ENCODE results near the gene YEATS4. TPM values are rescaled to one million over a fixed set of nuclear protein-coding genes. Genes with fewer than 3 reads are reported as not detected.

YEATS4 gene
- total RNA-seq, 2 donors from 2014 or later = 34.2 to 57.3 TPM

DNA sequence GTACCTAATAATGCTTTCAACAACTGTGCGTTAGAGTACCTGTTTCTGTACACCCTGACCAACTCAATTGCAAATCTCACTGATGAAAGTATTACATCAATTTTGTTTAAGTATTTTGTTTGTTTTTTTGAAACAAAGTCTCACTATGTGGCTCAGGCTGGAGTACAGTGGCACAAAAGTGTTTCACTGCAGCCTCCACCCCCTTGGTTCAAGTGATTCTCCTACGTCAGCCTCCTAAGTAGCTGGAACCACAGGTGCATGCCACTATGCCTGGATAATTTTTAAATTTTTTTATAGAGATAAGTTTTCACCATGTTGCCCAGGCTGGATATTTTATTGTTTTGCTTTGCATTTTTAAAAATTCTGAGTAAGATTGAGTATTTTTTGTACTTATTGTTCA lies 46.7 kb downstream of the YEATS4 start:
- ATAC-seq (no peak), DNase-seq (ENCODE audit: low spot score in 2 of 2) (no peak)
- Mint-ChIP-seq H3K9me3 (no peaks in the 10 kb centered on the region), H3K36me3 (no peaks in the 10 kb centered on the region), H3K27ac (no peak overlapping the region)

DNA sequence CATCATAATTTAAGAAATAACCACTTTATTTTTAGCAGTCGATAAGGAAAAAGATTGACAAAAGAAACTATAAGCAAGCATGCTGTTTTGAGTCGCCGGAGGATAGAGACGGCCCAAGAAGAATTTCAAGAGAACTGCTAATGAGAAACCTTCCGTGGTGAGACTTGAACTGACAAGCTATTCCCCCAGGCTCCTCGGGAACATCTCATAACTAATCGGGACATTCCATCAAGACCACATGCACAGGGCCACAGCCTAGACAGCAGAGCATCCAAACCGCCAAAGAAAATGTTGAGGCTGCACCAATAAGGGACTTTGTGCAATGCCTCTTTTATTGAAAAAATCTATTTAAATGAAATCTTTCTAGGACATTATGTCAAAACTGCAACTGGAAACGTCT lies 51.0 kb downstream of the YEATS4 start:
- H3K27ac Mint-ChIP-seq = no peak overlapping the region
- DNase-seq (ENCODE audit: low spot score in 2 of 2) (no peak), ATAC-seq (no peak)
- no peaks in the 10 kb centered on the region for H3K9me3 Mint-ChIP-seq
- H3K36me3 Mint-ChIP-seq = no peaks in the 10 kb centered on the region

DNA sequence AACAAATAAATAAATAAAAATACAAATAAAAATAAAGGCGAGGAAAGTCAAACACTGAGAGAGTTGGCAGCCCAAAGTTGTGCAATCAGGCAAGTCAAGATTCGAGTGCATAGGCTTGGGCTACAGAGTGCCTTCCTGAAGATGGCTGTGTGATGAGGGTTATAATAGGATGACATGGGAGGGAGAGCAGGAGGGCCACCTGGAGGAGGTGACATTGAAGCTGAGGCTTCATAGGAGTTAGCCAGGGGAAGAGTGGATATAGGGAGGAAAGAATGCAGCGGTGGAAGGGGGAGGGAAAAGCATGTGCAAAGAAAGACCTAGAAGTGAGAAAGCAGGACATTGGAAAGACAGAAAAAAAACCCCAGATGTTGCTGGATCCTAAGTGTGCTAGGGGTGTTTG lies 53.1 kb downstream of the YEATS4 start:
- no peaks in the 10 kb centered on the region for H3K36me3 Mint-ChIP-seq
- no peaks in the 10 kb centered on the region for H3K9me3 Mint-ChIP-seq
- H3K27ac Mint-ChIP-seq = no peak overlapping the region
- ATAC-seq (no peak), DNase-seq (ENCODE audit: low spot score in 2 of 2) (no peak)

DNA sequence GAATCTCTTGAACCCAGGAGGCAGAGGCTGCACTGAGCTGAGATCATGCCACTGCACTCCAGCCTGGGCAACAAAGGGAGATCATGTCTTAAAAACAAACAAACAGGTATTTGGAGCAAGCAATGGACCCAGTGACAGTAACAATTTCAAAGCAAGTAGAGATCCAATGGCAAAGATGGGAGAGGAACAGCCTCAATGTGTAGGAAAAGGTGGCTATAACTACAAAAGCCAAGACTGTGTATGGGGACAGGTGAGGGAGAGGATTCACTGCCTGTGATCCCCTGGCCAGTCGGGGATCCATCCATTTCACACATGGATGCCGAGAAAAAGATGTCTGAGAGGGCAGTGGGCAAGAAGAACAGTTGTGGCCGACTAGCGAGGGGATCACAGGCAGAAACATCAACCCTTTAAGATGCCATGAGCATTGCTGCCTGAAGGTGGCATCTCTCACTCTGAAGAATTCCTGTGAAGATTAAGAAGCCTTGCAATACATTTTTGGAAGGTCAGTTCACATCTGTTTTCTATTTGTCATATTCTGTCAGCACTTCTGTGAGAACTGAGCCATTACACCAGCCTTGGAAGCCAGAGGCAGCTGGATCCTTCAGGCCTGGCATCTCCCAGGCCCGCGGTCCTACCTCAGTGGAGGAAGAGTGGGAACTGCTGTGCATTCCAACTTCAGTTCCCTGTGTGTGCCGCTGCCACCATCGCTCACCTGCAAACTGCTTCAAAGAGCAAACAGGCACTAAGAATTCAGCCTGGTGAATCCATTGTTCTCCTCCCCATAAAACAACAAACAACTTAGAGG lies 56.1 kb downstream of the YEATS4 start:
- DNase-seq (ENCODE audit: low spot score in 2 of 2) (no peak), ATAC-seq (no peak)
- Mint-ChIP-seq H3K36me3 (no peaks in the 10 kb centered on the region), H3K9me3 (no peaks in the 10 kb centered on the region), H3K27ac (peak overlapping the region in 1 of 2 donors; percentile 40)

DNA sequence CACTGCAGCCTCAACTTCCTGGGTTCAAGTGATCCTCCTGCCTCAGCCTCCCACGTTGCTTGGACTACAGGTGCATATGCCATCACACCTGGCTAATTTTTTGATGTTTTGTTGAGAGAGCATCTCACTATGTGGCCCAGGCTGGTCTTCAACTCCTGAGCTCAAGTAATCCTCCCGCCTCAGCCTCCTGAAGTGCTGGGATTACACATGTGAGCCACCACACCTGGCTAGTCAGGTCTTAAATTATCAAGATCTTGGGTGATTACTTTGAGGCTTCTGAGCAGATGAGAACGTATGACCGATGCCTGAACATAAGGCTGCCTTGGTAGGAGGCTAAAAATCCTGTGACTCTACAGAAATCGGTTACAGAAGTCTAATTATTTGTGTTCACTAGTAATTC lies 57.7 kb downstream of the YEATS4 start:
- ATAC-seq = no peak
- Mint-ChIP-seq H3K36me3 (no peaks in the 10 kb centered on the region), H3K27ac (no peak overlapping the region), H3K9me3 (no peaks in the 10 kb centered on the region)
- DNase-seq (ENCODE audit: low spot score in 2 of 2) = no peak

DNA sequence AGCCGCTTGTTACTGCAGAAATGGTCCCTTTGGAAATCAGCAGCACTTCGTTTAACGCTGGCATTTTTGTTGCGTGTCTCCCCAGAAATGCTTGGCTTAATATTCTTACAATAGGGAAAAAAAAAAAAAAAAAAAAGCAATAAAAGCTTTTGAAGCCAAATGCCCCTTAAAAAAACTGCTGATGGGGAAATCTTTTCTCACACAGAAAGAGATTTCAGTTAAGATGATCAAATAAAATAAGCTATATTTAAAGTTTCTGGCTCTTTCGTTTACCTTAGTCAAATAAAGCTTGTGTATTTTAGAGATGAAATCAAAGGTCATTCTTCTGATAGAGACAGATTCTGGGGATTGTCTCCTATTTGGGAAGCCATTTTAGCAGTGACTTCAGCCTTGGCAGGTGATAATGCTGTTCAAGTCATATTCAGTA lies 58.2 kb downstream of the YEATS4 start:
- Mint-ChIP-seq H3K36me3 (no peaks in the 10 kb centered on the region), H3K9me3 (no peaks in the 10 kb centered on the region), H3K27ac (no peak overlapping the region)
- DNase-seq (ENCODE audit: low spot score in 2 of 2) (no peak), ATAC-seq (no peak)

DNA sequence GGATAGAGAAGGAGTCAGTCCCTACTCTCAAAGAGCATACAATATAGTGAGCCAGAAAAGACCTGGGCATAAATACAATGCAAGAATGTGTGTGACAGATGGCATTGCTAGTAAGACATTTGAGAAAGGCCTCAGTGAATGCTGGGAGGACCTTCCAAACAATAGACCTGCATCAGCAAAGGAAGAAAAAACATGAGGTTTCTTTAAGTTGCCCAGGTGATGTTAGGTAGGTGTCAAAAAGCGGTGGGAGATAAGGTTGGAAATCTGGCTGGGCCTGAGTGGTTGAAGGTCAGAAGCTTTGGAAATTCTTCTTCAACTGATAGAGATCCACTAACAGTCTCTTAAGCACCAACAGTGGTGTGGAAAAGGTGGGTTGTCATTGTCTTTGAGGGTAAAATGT lies 60.2 kb downstream of the YEATS4 start:
- no peak overlapping the region for H3K27ac Mint-ChIP-seq
- no peaks in the 10 kb centered on the region for H3K9me3 Mint-ChIP-seq
- DNase-seq (ENCODE audit: low spot score in 2 of 2) (no peak), ATAC-seq (no peak)
- no peaks in the 10 kb centered on the region for H3K36me3 Mint-ChIP-seq

DNA sequence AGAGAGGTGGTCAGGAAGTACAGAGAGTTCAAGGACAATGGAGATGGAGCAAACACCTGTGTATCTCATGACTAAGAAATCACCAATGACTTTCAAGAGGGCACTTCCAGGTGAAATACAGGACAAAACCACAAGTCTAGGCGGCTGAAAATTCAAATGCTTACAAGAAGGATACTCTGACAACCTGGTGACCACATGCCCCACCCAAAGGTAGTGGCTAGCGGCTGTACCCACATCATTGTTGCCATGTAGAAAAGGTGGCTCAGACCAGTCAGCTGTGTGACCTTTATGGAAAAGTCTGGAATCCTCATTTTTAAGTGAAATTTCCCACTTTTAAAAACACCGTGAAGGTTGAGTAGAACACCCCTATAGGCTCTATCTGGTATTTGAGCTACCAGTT lies 62.0 kb downstream of the YEATS4 start:
- Mint-ChIP-seq H3K9me3 (no peaks in the 10 kb centered on the region), H3K27ac (no peak overlapping the region), H3K36me3 (no peaks in the 10 kb centered on the region)
- ATAC-seq (no peak), DNase-seq (ENCODE audit: low spot score in 2 of 2) (no peak)

DNA sequence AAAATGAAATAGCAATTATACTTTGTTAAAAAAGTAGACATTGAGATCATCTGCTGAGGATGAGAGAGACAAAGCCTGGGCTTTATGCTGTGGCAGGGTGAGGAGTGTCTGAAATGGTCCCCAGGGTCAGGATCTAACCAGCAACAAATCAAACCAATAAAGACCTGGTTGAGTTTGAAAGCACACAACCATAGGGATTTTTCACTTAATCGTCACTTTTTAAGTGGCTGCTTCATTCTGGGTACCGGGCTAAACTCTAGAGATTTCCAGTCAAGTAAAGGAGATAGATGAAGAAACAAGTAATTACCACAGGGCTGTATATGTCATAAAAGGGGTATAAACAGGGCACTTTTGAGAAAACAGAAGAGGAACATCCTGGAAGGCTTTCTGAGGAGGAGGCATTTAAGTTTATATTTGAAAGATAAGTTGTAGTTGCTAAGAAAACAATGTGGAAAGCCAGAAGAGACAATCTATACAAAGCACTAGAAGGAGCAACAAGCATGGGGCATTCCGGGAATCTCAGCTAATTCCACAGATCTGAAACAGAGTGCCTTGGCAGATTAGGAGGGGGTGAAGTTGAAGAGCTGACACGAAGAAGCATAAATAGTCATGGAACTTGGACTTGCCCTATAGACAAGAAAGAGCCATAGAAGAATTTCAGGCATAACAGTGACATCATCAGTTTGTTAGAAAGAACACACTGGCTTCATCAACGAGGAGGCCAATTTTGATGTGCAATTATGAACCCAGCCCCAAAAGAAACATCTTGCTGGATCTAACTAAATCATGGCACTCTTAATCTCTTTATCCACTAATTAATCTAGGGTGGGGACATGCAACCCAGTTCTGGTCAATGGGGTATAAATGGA lies 63.7 kb downstream of the YEATS4 start:
- no peaks in the 10 kb centered on the region for H3K36me3 Mint-ChIP-seq
- ATAC-seq = no peak
- no peaks in the 10 kb centered on the region for H3K9me3 Mint-ChIP-seq
- no peak for DNase-seq (ENCODE audit: low spot score in 2 of 2)
- no peak overlapping the region for H3K27ac Mint-ChIP-seq

DNA sequence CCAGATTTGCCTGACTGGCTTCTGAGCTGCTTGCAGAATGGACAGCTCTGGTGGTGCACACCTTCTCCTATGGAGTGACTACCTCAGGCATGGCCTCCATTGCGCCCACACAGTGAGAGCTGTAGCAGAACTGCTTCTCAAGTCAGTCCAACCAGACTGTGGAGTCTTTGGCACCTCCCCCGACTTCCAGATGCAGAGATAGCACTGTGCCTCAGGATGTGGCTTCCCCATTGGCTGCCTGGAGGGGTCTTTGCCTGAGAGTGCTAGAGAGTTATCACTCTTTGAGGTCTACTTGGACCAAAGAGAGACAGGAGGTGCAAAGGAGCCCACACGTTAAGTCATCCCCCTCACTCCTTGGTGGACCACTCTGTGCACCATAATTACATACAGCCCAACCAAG lies 65.9 kb downstream of the YEATS4 start:
- DNase-seq (ENCODE audit: low spot score in 2 of 2) = no peak
- H3K27ac Mint-ChIP-seq = no peak overlapping the region
- H3K36me3 Mint-ChIP-seq = no peaks in the 10 kb centered on the region
- no peak for ATAC-seq
- no peaks in the 10 kb centered on the region for H3K9me3 Mint-ChIP-seq

DNA sequence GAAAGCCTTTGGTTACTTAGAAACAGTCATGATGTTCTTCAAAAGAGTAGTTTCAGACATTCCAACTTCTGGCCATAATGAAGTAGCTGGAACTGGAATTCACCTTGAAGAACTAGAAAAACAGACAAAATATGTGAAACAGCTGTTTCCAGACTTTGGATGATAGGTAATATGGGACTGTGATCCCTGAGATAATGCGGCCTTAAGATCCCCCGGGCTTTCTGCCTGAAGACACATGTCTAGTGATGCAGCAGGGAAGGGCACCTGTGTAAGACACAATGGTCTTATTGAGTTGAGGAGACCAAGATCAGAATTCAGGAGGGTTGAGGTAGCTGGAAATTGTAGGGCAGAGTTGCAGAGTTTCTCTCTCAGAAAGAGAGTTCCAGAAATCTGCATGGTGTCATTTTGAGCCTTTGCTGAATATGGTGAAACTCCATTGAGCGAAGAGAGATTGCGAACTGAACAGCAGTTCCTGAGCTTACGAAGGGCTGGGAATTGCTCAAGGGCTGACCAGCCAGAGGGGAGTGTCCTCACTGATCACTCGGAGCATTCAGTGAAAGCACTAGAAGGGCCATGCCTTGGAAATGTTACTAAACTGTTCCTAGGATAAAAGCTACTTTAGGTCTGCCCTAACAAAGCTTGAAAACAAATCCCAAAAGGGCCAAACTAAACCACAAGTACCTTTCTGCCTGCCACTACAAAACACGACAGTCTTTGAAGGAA lies 69.0 kb downstream of the YEATS4 start:
- DNase-seq (ENCODE audit: low spot score in 2 of 2) (no peak), ATAC-seq (no peak)
- peak overlapping the region in 1 of 2 donors; percentile 46 for H3K27ac Mint-ChIP-seq
- no peaks in the 10 kb centered on the region for H3K9me3 Mint-ChIP-seq
- H3K36me3 Mint-ChIP-seq = no peaks in the 10 kb centered on the region

DNA sequence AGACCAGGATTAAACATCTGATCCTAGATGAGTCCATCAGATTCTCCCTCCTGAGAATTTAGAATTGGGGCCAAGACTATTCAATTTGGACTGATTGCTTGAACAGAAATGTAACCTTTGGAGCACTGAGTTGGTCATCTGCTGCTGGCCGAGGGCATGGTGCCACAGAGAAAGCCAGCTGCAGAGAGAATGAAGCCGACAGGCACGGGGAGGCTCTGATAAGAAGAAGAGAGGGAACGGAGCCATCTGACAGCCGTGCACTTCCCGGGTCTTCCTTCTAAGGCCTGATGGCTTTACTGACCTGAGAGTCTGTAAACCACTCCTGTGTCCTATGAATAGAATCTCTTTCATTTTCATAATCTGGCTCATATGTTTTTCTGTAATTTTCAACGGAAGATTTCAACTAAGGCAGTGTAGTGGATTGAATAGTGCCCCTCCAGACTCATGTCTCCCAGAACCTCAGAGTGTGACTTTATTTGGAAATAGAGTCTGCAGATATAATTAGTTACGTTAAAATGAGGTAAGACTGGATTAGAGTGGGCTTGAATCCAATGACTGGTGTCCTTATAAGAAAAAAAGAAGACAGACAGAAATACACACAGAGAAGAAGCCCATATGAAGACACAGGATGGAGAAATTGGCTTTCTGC lies 71.5 kb downstream of the YEATS4 start:
- Mint-ChIP-seq H3K36me3 (no peaks in the 10 kb centered on the region), H3K9me3 (no peaks in the 10 kb centered on the region), H3K27ac (peak overlapping the region in 1 of 2 donors; percentile 66)
- DNase-seq (ENCODE audit: low spot score in 2 of 2) (no peak), ATAC-seq (no peak)

DNA sequence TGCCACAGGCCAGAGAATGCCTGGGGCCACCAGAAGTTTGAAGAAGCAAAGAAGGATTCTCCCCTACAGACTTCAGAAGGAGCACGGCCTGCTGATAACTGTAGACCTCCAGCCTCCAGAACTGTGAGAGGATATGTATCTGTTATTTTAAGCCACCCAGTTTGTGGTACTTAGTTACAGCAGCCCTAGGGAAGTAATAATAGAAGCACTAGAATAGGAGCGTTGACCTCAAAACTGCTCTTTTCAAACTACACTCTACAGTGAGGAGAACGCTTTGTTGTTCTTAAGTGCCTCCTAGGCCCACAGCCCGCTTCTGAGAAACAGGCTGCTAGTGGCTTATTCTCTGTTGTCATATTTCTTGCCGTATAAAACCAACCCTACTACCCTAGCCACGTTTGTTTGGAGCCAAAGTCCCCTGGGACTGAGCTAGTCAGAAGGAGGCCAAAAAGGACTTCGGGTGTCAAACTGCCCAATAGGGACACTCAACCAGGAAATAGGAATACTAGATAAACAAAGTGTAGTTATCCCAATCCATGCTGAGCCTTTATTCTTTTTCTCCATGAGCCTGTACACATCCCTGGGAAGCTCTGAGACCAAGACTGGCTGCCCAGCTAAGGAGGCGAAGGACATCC lies 72.2 kb downstream of the YEATS4 start:
- no peak overlapping the region for H3K27ac Mint-ChIP-seq
- H3K9me3 Mint-ChIP-seq = no peaks in the 10 kb centered on the region
- ATAC-seq = no peak

DNA sequence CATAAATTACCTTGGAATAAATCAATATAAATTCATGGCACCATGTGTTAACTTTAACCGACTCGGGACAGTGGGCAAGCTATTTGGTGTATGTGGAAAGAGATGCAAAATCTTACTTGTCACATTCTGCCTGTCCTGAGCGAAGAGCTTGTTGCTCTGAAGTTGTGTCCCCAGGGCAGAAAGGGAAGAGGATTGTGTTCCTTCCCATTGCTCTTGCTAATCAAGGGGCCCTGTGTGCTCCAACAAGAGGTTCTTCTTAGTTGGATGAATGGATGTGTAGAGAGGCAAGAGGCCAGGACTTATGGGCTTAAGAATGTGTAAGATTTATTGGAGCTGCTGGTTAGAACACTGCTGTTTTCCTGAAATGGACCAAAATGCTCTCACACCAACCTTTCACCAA lies 74.1 kb downstream of the YEATS4 start:
- Mint-ChIP-seq H3K9me3 (no peaks in the 10 kb centered on the region), H3K36me3 (no peaks in the 10 kb centered on the region), H3K27ac (no peak overlapping the region)
- no peak for DNase-seq (ENCODE audit: low spot score in 2 of 2)
- no peak for ATAC-seq

More for the DNA sequence above, 72.2 kb downstream of the YEATS4 start:
- no peaks in the 10 kb centered on the region for H3K36me3 Mint-ChIP-seq
- DNase-seq (ENCODE audit: low spot score in 2 of 2) = no peak

DNA sequence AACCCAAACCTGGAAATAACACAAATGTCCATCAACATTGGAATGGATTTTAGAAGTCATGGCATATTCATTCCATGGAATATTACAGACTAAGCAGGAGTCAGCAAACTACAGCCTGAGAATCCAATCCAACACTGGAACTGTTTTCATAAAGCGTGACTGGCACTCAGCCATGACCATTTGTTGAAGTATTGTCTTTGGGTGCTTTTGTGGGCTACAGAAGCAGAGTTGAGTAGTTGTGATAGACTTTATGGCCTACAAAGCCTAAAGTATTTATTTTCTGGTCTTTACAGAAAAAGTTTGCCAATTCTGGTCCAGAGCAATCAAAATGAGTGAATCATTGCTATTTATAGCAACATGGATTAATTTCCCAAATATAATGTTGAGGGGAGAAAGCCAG lies 76.1 kb downstream of the YEATS4 start:
- DNase-seq (ENCODE audit: low spot score in 2 of 2) (no peak), ATAC-seq (no peak)
- Mint-ChIP-seq H3K27ac (no peak overlapping the region), H3K36me3 (no peaks in the 10 kb centered on the region), H3K9me3 (no peaks in the 10 kb centered on the region)

DNA sequence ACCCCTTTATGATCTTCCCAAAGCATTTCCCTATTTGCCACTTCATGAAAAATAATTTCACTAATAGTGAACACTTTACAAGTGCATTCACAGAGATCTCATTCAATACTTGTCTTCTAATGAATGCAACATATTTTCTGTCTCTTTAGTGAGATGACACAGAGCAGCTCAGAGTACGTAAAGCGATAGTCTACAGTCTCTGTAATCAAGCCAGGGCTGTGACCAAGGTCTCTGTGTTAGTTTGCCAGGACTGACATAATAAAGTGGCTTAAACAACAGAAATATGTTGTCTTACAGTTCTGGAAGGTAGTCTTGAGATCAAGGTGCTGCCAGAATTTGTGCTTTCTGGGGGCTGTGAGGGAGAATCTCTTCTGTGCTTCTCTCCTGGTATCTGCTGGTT lies 77.5 kb downstream of the YEATS4 start:
- no peaks in the 10 kb centered on the region for H3K9me3 Mint-ChIP-seq
- DNase-seq (ENCODE audit: low spot score in 2 of 2) = no peak
- no peak for ATAC-seq
- no peak overlapping the region for H3K27ac Mint-ChIP-seq
- no peaks in the 10 kb centered on the region for H3K36me3 Mint-ChIP-seq
